HepG2 (cell line): ENCODE data around the gene TMEM183A. TPM values are rescaled to one million over a fixed set of nuclear protein-coding genes. Genes with fewer than 3 reads are reported as not detected.

Experiments used
- BCL6 ChIP-seq: IDR thresholded peaks from 2 replicates; pipeline ENCODE4 v1.6.1; 2016; ENCODE audit warnings: missing genetic modification reagents, missing compliant biosample characterization
- CAMTA2 ChIP-seq: sonication (generic); formaldehyde crosslinking; IDR thresholded peaks from 2 replicates; pipeline ENCODE4 v1.4.0; 2020; ENCODE audit warnings: mild to moderate bottlenecking, missing genetic modification reagents, borderline replicate concordance
- FLYWCH1 ChIP-seq: sonication (generic); formaldehyde crosslinking; IDR thresholded peaks from 2 replicates; pipeline ENCODE4 v1.8.1; 2023; ENCODE audit warnings: mild to moderate bottlenecking, missing genetic modification reagents
- HOXD1 ChIP-seq: sonication (generic); formaldehyde crosslinking; IDR thresholded peaks from 2 replicates; pipeline ENCODE4 v1.5.0; 2020; ENCODE audit warnings: missing genetic modification reagents
- IRX3 ChIP-seq: sonication (generic); formaldehyde crosslinking; IDR thresholded peaks from 2 replicates; pipeline ENCODE4 v1.8.1; 2023; ENCODE audit warnings: mild to moderate bottlenecking, low read depth, missing genetic modification reagents, borderline replicate concordance
- KMT2A ChIP-seq: sonication (generic); formaldehyde crosslinking; IDR thresholded peaks from 2 replicates; pipeline ENCODE4 v1.4.0; 2020; ENCODE audit warnings: missing genetic modification reagents
- LCORL ChIP-seq, 2 experiments: fragments of 450-650 bp in 1 of 2; sonication (generic) in 1 of 2; formaldehyde crosslinking in 1 of 2; IDR thresholded peaks; 2 replicates each; pipeline versions ENCODE4 v1.5.0 to v1.6.1; 2017 to 2020; ENCODE audit warnings: antibody characterized with exemption in 1 of 2, missing genetic modification reagents in 1 of 2
- REPIN1 ChIP-seq: sonication (generic); formaldehyde crosslinking; IDR thresholded peaks from 2 replicates; pipeline ENCODE4 v1.8.0; 2022; ENCODE audit warnings: missing genetic modification reagents, low read depth, mild to moderate bottlenecking, borderline replicate concordance
- SMAD9 ChIP-seq: sonication (generic); formaldehyde crosslinking; IDR thresholded peaks from 2 replicates; pipeline ENCODE4 v1.5.1; 2020; ENCODE audit warnings: mild to moderate bottlenecking, missing genetic modification reagents
- SRY ChIP-seq: sonication (generic); formaldehyde crosslinking; IDR thresholded peaks from 2 replicates; pipeline ENCODE4 v1.8.0; 2022; ENCODE audit warnings: mild to moderate bottlenecking, missing genetic modification reagents
- SSRP1 ChIP-seq: IDR thresholded peaks from 2 replicates; pipeline ENCODE4 v1.6.1; 2016; ENCODE audit warnings: control low read depth
- TOPORS ChIP-seq: sonication (generic); formaldehyde crosslinking; IDR thresholded peaks from 2 replicates; pipeline ENCODE4 v1.8.0; 2023; ENCODE audit warnings: mild to moderate bottlenecking, missing genetic modification reagents
- WIZ ChIP-seq: sonication (generic); formaldehyde crosslinking; IDR thresholded peaks from 2 replicates; pipeline ENCODE4 v1.5.1; 2020; ENCODE audit warnings: mild to moderate bottlenecking, missing genetic modification reagents
- ZC3H13 ChIP-seq: sonication (generic); formaldehyde crosslinking; IDR thresholded peaks from 2 replicates; pipeline ENCODE4 v1.8.1; 2023; ENCODE audit warnings: mild to moderate bottlenecking, missing genetic modification reagents, moderate library complexity
- ZC3H4 ChIP-seq: sonication (generic); formaldehyde crosslinking; IDR thresholded peaks from 2 replicates; pipeline ENCODE4 v1.4.0; 2020; ENCODE audit warnings: missing genetic modification reagents, borderline replicate concordance
- ZFP82 ChIP-seq: sonication (generic); formaldehyde crosslinking; IDR thresholded peaks from 2 replicates; pipeline ENCODE4 v1.5.1; 2020; ENCODE audit warnings: mild to moderate bottlenecking, missing genetic modification reagents, borderline replicate concordance
- ZFYVE20 ChIP-seq: sonication (generic); formaldehyde crosslinking; IDR thresholded peaks from 2 replicates; pipeline ENCODE4 v1.8.0; 2023; ENCODE audit warnings: low read depth, mild to moderate bottlenecking, moderate library complexity, missing genetic modification reagents, borderline replicate concordance
- ZNF234 ChIP-seq: sonication (generic); formaldehyde crosslinking; conservative IDR thresholded peaks from 2 replicates; pipeline ENCODE4 v1.5.1; 2020; ENCODE audit warnings: mild to moderate bottlenecking, missing genetic modification reagents
- ZNF501 ChIP-seq: sonication (generic); formaldehyde crosslinking; IDR thresholded peaks from 2 replicates; pipeline ENCODE4 v1.5.1; 2020; ENCODE audit warnings: mild to moderate bottlenecking, moderate library complexity, missing genetic modification reagents
- ZNF572 ChIP-seq: sonication (generic); formaldehyde crosslinking; IDR thresholded peaks from 2 replicates; pipeline ENCODE4 v1.5.1; 2020; ENCODE audit warnings: mild to moderate bottlenecking, missing genetic modification reagents
- ZNF703 ChIP-seq: sonication (generic); formaldehyde crosslinking; IDR thresholded peaks from 2 replicates; pipeline ENCODE4 v1.5.1; 2020; ENCODE audit warnings: missing genetic modification reagents, mild to moderate bottlenecking, moderate library complexity, borderline replicate concordance
- polyA plus RNA-seq, 8 experiments: library from polyadenylated mRNA; depleted of rRNA in 3 of 8; stranded (reverse) in 7 of 8; unstranded in 1 of 8; fragments of >200 nt; fragmentation: Illumina TruSeq in 4 of 8; extraction: Trizol in 4 of 8; gene quantifications; 2 replicates each; pipeline versions ENCODE4 v1.2.1 to v1.2.3, GENCODE V29; 2011 to 2016; ENCODE audit warnings: low read depth in 4 of 8, missing spikeins in 1 of 8, mixed read lengths in 1 of 8; ENCODE audit not compliant: insufficient read depth in 1 of 8
- total RNA-seq, 5 experiments: library from RNA; depleted of rRNA; stranded (reverse); fragments of >200 nt; fragmentation: Illumina TruSeq; extraction: Trizol; gene quantifications; 2 replicates each; pipeline ENCODE4 v1.2.3, GENCODE V29; 2016; ENCODE audit warnings: low read depth in 1 of 5
- TF ChIP-seq, protein P1 (sequence below): sonication (generic); formaldehyde crosslinking; IDR thresholded peaks from 2 replicates; pipeline ENCODE4 v1.8.0; 2022; ENCODE audit warnings: mild to moderate bottlenecking, missing genetic modification reagents
- TF ChIP-seq, protein P2 (sequence below): sonication (generic); formaldehyde crosslinking; IDR thresholded peaks from 2 replicates; pipeline ENCODE4 v1.8.1; 2022; ENCODE audit warnings: mild to moderate bottlenecking, missing genetic modification reagents
- TF ChIP-seq, protein P3 (sequence below): sonication (generic); formaldehyde crosslinking; IDR thresholded peaks from 2 replicates; pipeline ENCODE4 v1.4.0; 2020; ENCODE audit warnings: missing genetic modification reagents
- TF ChIP-seq, protein P4 (sequence below): sonication (generic); formaldehyde crosslinking; IDR thresholded peaks from 2 replicates; pipeline ENCODE4 v1.5.0; 2020; ENCODE audit warnings: missing genetic modification reagents

Gene TMEM183A
- total and polyA plus RNA-seq, 2 of the 13 experiments (the other 11 are each of a cell fraction or from before 2014, with no cell fraction given): 59.7 to 82.0 TPM

DNA sequence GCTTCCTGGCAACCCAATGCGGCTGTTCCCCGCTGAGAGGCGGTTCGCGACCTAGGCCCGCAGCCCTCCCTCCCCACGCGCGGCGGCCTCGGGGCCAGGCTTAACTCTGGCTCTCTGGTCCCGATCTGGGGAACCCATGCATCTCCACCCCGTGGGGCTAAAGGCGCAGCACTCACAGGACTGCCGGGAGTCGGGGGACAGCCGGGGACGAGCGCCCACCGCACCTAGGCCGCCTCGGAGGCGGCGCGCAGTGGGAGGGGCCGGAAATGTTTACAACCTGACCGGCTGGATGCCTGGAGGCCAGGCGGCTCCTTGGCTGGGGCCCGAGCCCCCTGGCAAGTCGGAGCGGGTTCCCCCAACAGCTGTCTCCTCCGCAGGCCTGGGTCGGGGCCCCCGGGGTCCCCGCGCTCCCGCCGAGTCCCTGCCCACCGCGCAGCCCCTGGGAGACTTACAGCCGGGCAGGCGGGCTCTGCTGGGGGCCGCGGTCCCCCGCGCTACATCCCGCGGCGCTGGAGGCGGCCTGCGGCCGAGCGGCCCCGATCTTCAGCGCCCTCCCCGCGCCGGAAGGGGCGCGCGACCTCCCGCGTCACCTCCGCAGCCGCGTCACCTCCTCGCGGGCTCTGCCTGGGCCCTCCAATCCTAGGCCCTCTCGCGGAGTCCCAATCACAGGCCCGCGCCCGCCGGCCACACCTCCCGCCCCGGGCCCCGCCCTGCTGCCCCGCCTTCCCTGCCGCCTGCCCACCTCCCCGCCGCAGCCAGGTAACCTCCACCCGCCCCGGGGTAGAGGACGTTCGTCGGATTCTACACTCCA lies 49.2 kb upstream of the TMEM183A start, which contains the start of gene ADIPOR1 (continued):
- 0 out of 2 replicates have a peak, but pooled peaks have one; percentile 55 for TF ChIP-seq ZFP82 (CRISPR knock-in tag)
- no peak for TF ChIP-seq KMT2A (CRISPR knock-in tag)
- 0 out of 2 replicates have a peak, but pooled peaks have one; percentile 4 for TF ChIP-seq REPIN1 (CRISPR knock-in tag)
- no peak for TF ChIP-seq WIZ (CRISPR knock-in tag)
- no peak for TF ChIP-seq ZNF703 (CRISPR knock-in tag)
- no peak for TF ChIP-seq ZC3H13 (CRISPR knock-in tag)
- TF ChIP-seq LCORL (IDR thresholded peaks at IDR 0.05): no peak
- TF ChIP-seq LCORL (CRISPR knock-in tag; IDR thresholded peaks at IDR 0.05): no peak
- TF ChIP-seq SSRP1 (CRISPR knock-in tag): no peak
- TF ChIP-seq, protein P1, sequence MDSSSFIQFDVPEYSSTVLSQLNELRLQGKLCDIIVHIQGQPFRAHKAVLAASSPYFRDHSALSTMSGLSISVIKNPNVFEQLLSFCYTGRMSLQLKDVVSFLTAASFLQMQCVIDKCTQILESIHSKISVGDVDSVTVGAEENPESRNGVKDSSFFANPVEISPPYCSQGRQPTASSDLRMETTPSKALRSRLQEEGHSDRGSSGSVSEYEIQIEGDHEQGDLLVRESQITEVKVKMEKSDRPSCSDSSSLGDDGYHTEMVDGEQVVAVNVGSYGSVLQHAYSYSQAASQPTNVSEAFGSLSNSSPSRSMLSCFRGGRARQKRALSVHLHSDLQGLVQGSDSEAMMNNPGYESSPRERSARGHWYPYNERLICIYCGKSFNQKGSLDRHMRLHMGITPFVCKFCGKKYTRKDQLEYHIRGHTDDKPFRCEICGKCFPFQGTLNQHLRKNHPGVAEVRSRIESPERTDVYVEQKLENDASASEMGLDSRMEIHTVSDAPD (CRISPR knock-in tag): no peak
- no peak for TF ChIP-seq SMAD9 (CRISPR knock-in tag)
- TF ChIP-seq TOPORS: no peak; the same call in 1 of the 2 replicates
- 0 out of 2 replicates have a peak, but pooled peaks have one; percentile 35 for TF ChIP-seq ZNF572 (CRISPR knock-in tag)
- no peak for TF ChIP-seq BCL6
- no peak for TF ChIP-seq CAMTA2 (CRISPR knock-in tag)
- 0 out of 2 replicates have a peak, but pooled peaks have one; percentile 19 for TF ChIP-seq SRY (CRISPR knock-in tag)
- TF ChIP-seq, protein P2, sequence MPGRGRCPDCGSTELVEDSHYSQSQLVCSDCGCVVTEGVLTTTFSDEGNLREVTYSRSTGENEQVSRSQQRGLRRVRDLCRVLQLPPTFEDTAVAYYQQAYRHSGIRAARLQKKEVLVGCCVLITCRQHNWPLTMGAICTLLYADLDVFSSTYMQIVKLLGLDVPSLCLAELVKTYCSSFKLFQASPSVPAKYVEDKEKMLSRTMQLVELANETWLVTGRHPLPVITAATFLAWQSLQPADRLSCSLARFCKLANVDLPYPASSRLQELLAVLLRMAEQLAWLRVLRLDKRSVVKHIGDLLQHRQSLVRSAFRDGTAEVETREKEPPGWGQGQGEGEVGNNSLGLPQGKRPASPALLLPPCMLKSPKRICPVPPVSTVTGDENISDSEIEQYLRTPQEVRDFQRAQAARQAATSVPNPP: no peak
- 0 out of 2 replicates have a peak, but pooled peaks have one; percentile 22 for TF ChIP-seq ZNF501 (CRISPR knock-in tag)
- no peak for TF ChIP-seq ZNF234
- TF ChIP-seq, protein P3, sequence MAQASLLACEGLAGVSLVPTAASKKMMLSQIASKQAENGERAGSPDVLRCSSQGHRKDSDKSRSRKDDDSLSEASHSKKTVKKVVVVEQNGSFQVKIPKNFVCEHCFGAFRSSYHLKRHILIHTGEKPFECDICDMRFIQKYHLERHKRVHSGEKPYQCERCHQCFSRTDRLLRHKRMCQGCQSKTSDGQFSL (CRISPR knock-in tag): no peak
- no peak for TF ChIP-seq ZC3H4
- TF ChIP-seq IRX3 (CRISPR knock-in tag): no peak
- TF ChIP-seq HOXD1 (CRISPR knock-in tag): no peak
- no peak for TF ChIP-seq FLYWCH1 (CRISPR knock-in tag)
- TF ChIP-seq, protein P4, sequence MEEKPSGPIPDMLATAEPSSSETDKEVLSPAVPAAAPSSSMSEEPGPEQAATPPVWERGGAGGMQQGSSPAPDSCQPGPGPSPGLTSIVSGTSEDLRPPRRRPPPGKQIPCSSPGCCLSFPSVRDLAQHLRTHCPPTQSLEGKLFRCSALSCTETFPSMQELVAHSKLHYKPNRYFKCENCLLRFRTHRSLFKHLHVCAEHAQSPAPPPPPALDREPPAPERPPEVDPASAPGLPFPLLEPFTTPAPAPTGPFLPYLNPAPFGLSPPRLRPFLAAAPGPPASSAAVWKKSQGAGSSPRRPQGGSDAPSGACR: no peak
- no peak for TF ChIP-seq ZFYVE20 (CRISPR knock-in tag)
